IMR-90 (cell line): ENCODE data around the gene PIGA. TPM values are rescaled to one million over a fixed set of nuclear protein-coding genes. Genes with fewer than 3 reads are reported as not detected.

ENCODE experiments used
- ATAC-seq: fragments of 200-7000 bp; cut with Tn5 transposase; 2 replicates; pipeline ENCODE4 v1.9.1; 2020; ENCODE audit warnings: low read depth, mild to moderate bottlenecking, moderate library complexity
- BruUV-seq: library from RNA; stranded (reverse); fragments of 400-500 nt; replicated peaks from 2 replicates; lab custom pipeline; 2021; lab: Mats Ljungman, UMichigan
- CTCF ChIA-PET: fragments of 300-600 bp; formaldehyde crosslinking; extraction: SDS; loops from one replicate; lab custom pipeline; 2021; ENCODE audit warnings: antibody characterized with exemption; lab: Yijun Ruan, JAX
- POLR2A ChIA-PET: fragments of 300-600 bp; sonication (Branson Sonifier 250); formaldehyde crosslinking; loops from one replicate; lab custom pipeline; 2022; ENCODE audit warnings: antibody characterized with exemption; ENCODE audit not compliant: unreplicated experiment; lab: Charles Lee
- DNase-seq: peaks from one replicate; pipeline ENCODE4 v3.0.0; 2013
- H2AFZ ChIP-seq: replicated peaks from 2 replicates; pipeline ENCODE3; 2013; ENCODE audit warnings: low read length, mild to moderate bottlenecking; ENCODE audit not compliant: poor library complexity
- H2AK5ac ChIP-seq: 2 replicates; pipeline ENCODE4 v1.6.1; 2013; ENCODE audit warnings: low read depth, low read length, inconsistent platforms
- H2AK9ac ChIP-seq: replicated peaks from 2 replicates; pipeline ENCODE3; 2013; ENCODE audit warnings: mild to moderate bottlenecking, low read depth, low read length, moderate library complexity; ENCODE audit not compliant: poor library complexity
- H2BK120ac ChIP-seq: 2 replicates; pipeline ENCODE4 v1.6.1; 2013; ENCODE audit warnings: low read depth, low read length, inconsistent platforms
- H2BK15ac ChIP-seq: 3 replicates; pipeline ENCODE4 v1.6.1; 2013; ENCODE audit warnings: low read depth, low read length, inconsistent platforms
- H2BK20ac ChIP-seq: 2 replicates; pipeline ENCODE4 v1.6.1; 2013; ENCODE audit warnings: low read depth, mild to moderate bottlenecking, inconsistent platforms, low read length, moderate library complexity
- H2BK5ac ChIP-seq: 2 replicates; pipeline ENCODE4 v1.6.1; 2013; ENCODE audit warnings: mild to moderate bottlenecking, low read depth, low read length, inconsistent platforms; ENCODE audit not compliant: poor library complexity, severe bottlenecking
- H3K14ac ChIP-seq: replicated peaks from 2 replicates; pipeline ENCODE4 v1.6.1; 2013; ENCODE audit warnings: low read depth, low read length, inconsistent platforms
- H3K18ac ChIP-seq: 2 replicates; pipeline ENCODE4 v1.6.1; 2013; ENCODE audit warnings: low read depth, low read length, control low read depth
- H3K23ac ChIP-seq: 2 replicates; pipeline ENCODE4 v1.6.1; 2013; ENCODE audit warnings: low read depth, low read length, inconsistent platforms
- H3K27ac ChIP-seq: 2 replicates; pipeline ENCODE4 v1.5.1; 2013; ENCODE audit warnings: mild to moderate bottlenecking, control low read depth, low read length; ENCODE audit not compliant: insufficient read depth
- H3K27me3 ChIP-seq: 2 replicates; pipeline ENCODE4 v1.6.1; 2013; ENCODE audit warnings: low read length; ENCODE audit not compliant: control insufficient read depth, insufficient read depth
- H3K36me3 ChIP-seq: 2 replicates; pipeline ENCODE4 v1.6.1; 2013; ENCODE audit warnings: low read length, mixed read lengths; ENCODE audit not compliant: control insufficient read depth, insufficient read depth
- H3K4ac ChIP-seq: 2 replicates; pipeline ENCODE4 v1.6.1; 2013; ENCODE audit warnings: low read depth, low read length, inconsistent platforms
- H3K4me1 ChIP-seq: 2 replicates; pipeline ENCODE4 v1.6.1; 2013; ENCODE audit warnings: low read length, mixed read lengths; ENCODE audit not compliant: control insufficient read depth, insufficient read depth
- H3K4me2 ChIP-seq: 2 replicates; pipeline ENCODE4 v1.6.1; 2013; ENCODE audit warnings: low read depth, mild to moderate bottlenecking, control low read depth, low read length, moderate library complexity
- H3K4me3 ChIP-seq: 2 replicates; pipeline ENCODE4 v1.5.1; 2013; ENCODE audit warnings: low read depth, mild to moderate bottlenecking, control low read depth, low read length, moderate library complexity; ENCODE audit not compliant: insufficient read depth
- H3K56ac ChIP-seq: 2 replicates; pipeline ENCODE4 v1.6.1; 2013; ENCODE audit warnings: low read length, inconsistent platforms; ENCODE audit not compliant: insufficient read depth; ENCODE audit errors: extremely low read depth
- H3K79me1 ChIP-seq, 2 experiments: 2 replicates each; pipeline ENCODE4 v1.6.1; 2013; ENCODE audit warnings: low read length in 2 of 2, inconsistent platforms in 1 of 2, low read depth in 1 of 2
- H3K9ac ChIP-seq: 2 replicates; pipeline ENCODE4 v1.6.1; 2013; ENCODE audit warnings: low read depth, low read length, control low read depth
- H3K9me1 ChIP-seq: 2 replicates; pipeline ENCODE4 v1.6.1; 2013; ENCODE audit warnings: low read length, inconsistent platforms; ENCODE audit not compliant: insufficient read depth
- H3K9me3 ChIP-seq: 2 replicates; pipeline ENCODE4 v1.6.1; 2013; ENCODE audit warnings: low read length; ENCODE audit not compliant: control insufficient read depth, insufficient read depth
- H4K20me1 ChIP-seq: 2 replicates; pipeline ENCODE4 v1.6.1; 2013; ENCODE audit warnings: low read length, inconsistent platforms; ENCODE audit not compliant: insufficient read depth
- H4K5ac ChIP-seq: 2 replicates; pipeline ENCODE4 v1.6.1; 2013; ENCODE audit warnings: mild to moderate bottlenecking, low read depth, low read length, control low read depth
- H4K8ac ChIP-seq, 2 experiments: 2 replicates each; pipeline ENCODE4 v1.6.1; 2013; ENCODE audit warnings: low read depth in 2 of 2, low read length in 2 of 2, control low read depth in 1 of 2, inconsistent platforms in 1 of 2
- H4K91ac ChIP-seq: 2 replicates; pipeline ENCODE4 v1.6.1; 2013; ENCODE audit warnings: low read depth, low read length, inconsistent platforms; ENCODE audit not compliant: insufficient read depth
- NFE2L2 ChIP-seq: fragments of 150-350 bp; IDR thresholded peaks from 2 replicates; pipeline ENCODE4 v1.6.1; 2016; ENCODE audit warnings: low read depth, mild to moderate bottlenecking, low read length
- WGBS, 2 experiments: methylation state at CpG; one replicate each; pipeline versions ENCODE4 v1.1.5 to v1.1.7; 2013; ENCODE audit warnings: missing lambda C conversion rate in 2 of 2; ENCODE audit not compliant: insufficient read length in 1 of 2; ENCODE audit errors: extremely low coverage in 2 of 2; 5-methylcytosine and 5-hydroxymethylcytosine counted together
- dilution Hi-C: fragments of 300-500 bp; cut with HindIII; formaldehyde crosslinking; loops from one replicate; pipeline ENCODE4 v1.14.3; 2018; ENCODE audit warnings: low sequenced_read_pairs; ENCODE audit not compliant: unreplicated experiment
- in situ Hi-C: fragments of 300-500 bp; cut with MboI; formaldehyde crosslinking; loops from 3 replicates; pipeline ENCODE4 v1.14.3; 2019; ENCODE audit warnings: low sequenced_read_pairs, inconsistent platforms, mixed read lengths
- intact Hi-C: fragments of 100-400 bp; cut with micrococcal nuclease; formaldehyde crosslinking; loops from 2 replicates; pipeline ENCODE4 v1.10.0; 2022
- polyA plus RNA-seq, 3 experiments: library from polyadenylated mRNA; depleted of rRNA; stranded (reverse); fragments of >200 nt; gene quantifications; 2 replicates each; pipeline ENCODE4 v1.2.3, GENCODE V29; 2012; ENCODE audit warnings: low replicate concordance in 1 of 3
- total RNA-seq: library from RNA; depleted of rRNA; stranded (reverse); fragments of >200 nt; gene quantifications from 2 replicates; pipeline ENCODE4 v1.2.3, GENCODE V29; 2012

PIGA gene
- total and polyA plus RNA-seq, 2 of the 4 experiments (the other 2 are of a cell fraction): 3.4 to 9.1 TPM

GRCh38 chrX:15322072-15322471 lies 13.3 kb downstream of the PIGA start:
- no peaks in the 10 kb centered on the region for H3K4me1 ChIP-seq
- no peak overlapping the region for H4K5ac ChIP-seq
- no peak overlapping the region for H2BK5ac ChIP-seq
- no peak overlapping the region for H2BK15ac ChIP-seq
- no peaks in the 10 kb centered on the region for H3K9me1 ChIP-seq
- intact Hi-C loops (no loop called here), dilution Hi-C loops (no loop called here), in situ Hi-C loops (no loop called here)
- H2AK9ac ChIP-seq: no peak overlapping the region
- no peak overlapping the region for H3K56ac ChIP-seq
- no peak overlapping the region for H4K91ac ChIP-seq
- no peak overlapping the region for H4K8ac ChIP-seq
- ChIA-PET POLR2A (no interaction called here), CTCF (interaction anchor here (1.1 kb wide), 1 partner anchor 11 kb away, joined by 3 read pairs; no protein-coding TSS in a partner anchor)
- H2AK5ac ChIP-seq: no peak overlapping the region
- H3K14ac ChIP-seq: no peak overlapping the region
- no peaks in the 10 kb centered on the region for H3K79me1 ChIP-seq
- H3K4me3 ChIP-seq: no peak overlapping the region
- no CpG with 5 or more reads among the region's 3 CpGs for WGBS, 2 experiments
- TF ChIP-seq NFE2L2: no peak
- no peak overlapping the region for H2AFZ ChIP-seq
- no peak overlapping the region for H3K18ac ChIP-seq
- no TSS peak for BruUV-seq
- H3K23ac ChIP-seq: no peak overlapping the region
- H3K4ac ChIP-seq: no peak overlapping the region
- no peaks in the 10 kb centered on the region for H3K36me3 ChIP-seq
- no peak overlapping the region for H2BK20ac ChIP-seq
- no peaks in the 10 kb centered on the region for H3K27me3 ChIP-seq
- ATAC-seq (no peak), DNase-seq (no peak)
- no peak overlapping the region for H3K4me2 ChIP-seq
- no peak overlapping the region for H3K27ac ChIP-seq
- H2BK120ac ChIP-seq: no peak overlapping the region
- no peak overlapping the region for H3K9ac ChIP-seq
- H4K20me1 ChIP-seq: no peaks in the 10 kb centered on the region
- no peaks in the 10 kb centered on the region for H3K9me3 ChIP-seq
